ENCODE results near the gene MYL6. TPM values are rescaled to one million over a fixed set of nuclear protein-coding genes. Genes with fewer than 3 reads are reported as not detected.

MYL6 gene
- total and polyA plus RNA-seq, 9 of the 15 experiments (the other 6 are each of a cell fraction or from before 2014, with no cell fraction given), result 557 to 1,664 (median 958) TPM

GRCh38 chr12:56117778-56118687 lies 40.1 kb upstream of the MYL6 start, which contains the start of gene ZC3H10 (continued):
- peak; percentile 96; the same call in 1 of the 2 replicates for TF ChIP-seq ZNF609 (CRISPR knock-in tag; IDR thresholded peaks at IDR 0.05; ENCODE audit: borderline replicate concordance)

All from K562 (cell line).